K562 (cell line): ENCODE measurements around the gene PKD1L1.

Experiments
- POLR2AphosphoS2 ChIP-seq: IDR thresholded peaks from 2 replicates; pipeline ENCODE4 v1.6.1; 2012; ENCODE audit warnings: low read length, improper control_type of control experiment
- TRIM28 ChIP-seq: fragments of 450-650 bp; IDR thresholded peaks from 2 replicates; pipeline ENCODE4 v1.6.1; 2017

- TF ChIP-seq TRIM28 (no peak), POLR2AphosphoS2 (no peak)
Observed at GRCh38 chr7:47817917-47818316, 130.3 kb downstream of the PKD1L1 start.
